H1 (cell line): ENCODE data around the gene AGBL4. TPM values are rescaled to one million over a fixed set of nuclear protein-coding genes. Genes with fewer than 3 reads are reported as not detected.

Experiments used
- CTCF ChIA-PET: fragments of 300-600 bp; sonication (Branson Sonifier 250); formaldehyde crosslinking; loops from one replicate; lab custom pipeline; 2021; ENCODE audit not compliant: partially characterized antibody; lab: Charles Lee
- POLR2A ChIA-PET: fragments of 300-600 bp; sonication (Branson Sonifier 250); formaldehyde crosslinking; loops from one replicate; lab custom pipeline; 2021; ENCODE audit warnings: inconsistent platforms; ENCODE audit not compliant: partially characterized antibody; lab: Charles Lee
- DNase-seq, 2 experiments: peaks; one replicate each; pipeline versions ENCODE4 v3.0.0 to v3.0.0-alpha.2; 2010 to 2022; ENCODE audit warnings: low spot score in 2 of 2, low read depth in 1 of 2, mixed read lengths in 1 of 2
- FAIRE-seq: peaks from 2 replicates; lab custom pipeline; 2011; peaks lifted over from hg19 to GRCh38; lab: Jason Lieb, UNC
- H2AFZ ChIP-seq: 2 replicates; pipeline ENCODE4 v1.8.1; 2012; ENCODE audit warnings: low read length, inconsistent platforms
- H2AK5ac ChIP-seq: 2 replicates; pipeline ENCODE4 v1.6.1; 2013; ENCODE audit warnings: low read depth, low read length
- H2BK120ac ChIP-seq: replicated peaks from 2 replicates; pipeline ENCODE3; 2013; ENCODE audit warnings: low read depth, low read length, inconsistent platforms
- H2BK12ac ChIP-seq: 2 replicates; pipeline ENCODE4 v1.6.1; 2013; ENCODE audit warnings: low read depth, low read length
- H2BK15ac ChIP-seq: 2 replicates; pipeline ENCODE4 v1.6.1; 2013; ENCODE audit warnings: low read length
- H2BK20ac ChIP-seq: 2 replicates; pipeline ENCODE4 v1.6.1; 2013; ENCODE audit warnings: low read length
- H2BK5ac ChIP-seq: 2 replicates; pipeline ENCODE4 v1.6.1; 2013; ENCODE audit warnings: low read depth, low read length
- H3K14ac ChIP-seq: 2 replicates; pipeline ENCODE4 v1.6.1; 2013; ENCODE audit warnings: inconsistent platforms; ENCODE audit not compliant: insufficient read length
- H3K18ac ChIP-seq: 2 replicates; pipeline ENCODE4 v1.6.1; 2013; ENCODE audit warnings: low read length; ENCODE audit errors: extremely low read depth
- H3K23ac ChIP-seq: 2 replicates; pipeline ENCODE4 v1.6.1; 2013; ENCODE audit warnings: inconsistent platforms; ENCODE audit not compliant: insufficient read length
- H3K23me2 ChIP-seq: 2 replicates; pipeline ENCODE4 v1.6.1; 2013; ENCODE audit warnings: low read depth, low read length
- H3K27ac ChIP-seq: 2 replicates; pipeline ENCODE4 v1.6.1; 2011; ENCODE audit warnings: low read depth, low read length, inconsistent platforms
- H3K27me3 ChIP-seq, 4 experiments: replicated peaks in 1 of 4; 1 replicate in 1 of 4; 2 replicates in 3 of 4; pipeline versions ENCODE4 v1.6.1 to v1.8.1; 2011 to 2013; ENCODE audit warnings: low read length in 3 of 4, mild to moderate bottlenecking in 3 of 4, inconsistent platforms in 2 of 4, mixed read lengths in 2 of 4, moderate library complexity in 1 of 4; ENCODE audit not compliant: control insufficient read depth in 3 of 4, insufficient read depth in 3 of 4; ENCODE audit errors: extremely low read depth in 1 of 4
- H3K36me3 ChIP-seq, 4 experiments: 2 replicates each; pipeline versions ENCODE4 v1.6.1 to v1.8.1; 2011 to 2013; ENCODE audit warnings: mild to moderate bottlenecking in 4 of 4, low read length in 3 of 4, moderate library complexity in 2 of 4, control low read depth in 1 of 4, inconsistent platforms in 1 of 4; ENCODE audit not compliant: insufficient read depth in 4 of 4, control insufficient read depth in 2 of 4
- H3K4ac ChIP-seq: replicated peaks from 2 replicates; pipeline ENCODE3; 2013; ENCODE audit warnings: low read length, low read depth, mixed read lengths, inconsistent platforms; ENCODE audit not compliant: insufficient read length
- H3K4me1 ChIP-seq, 4 experiments: replicated peaks in 1 of 4; 1 replicate in 1 of 4; 2 replicates in 3 of 4; pipeline versions ENCODE4 v1.6.1 to v1.8.1; 2011 to 2013; ENCODE audit warnings: low read length in 3 of 4, inconsistent platforms in 2 of 4, mixed read lengths in 1 of 4; ENCODE audit not compliant: insufficient read depth in 4 of 4, control insufficient read depth in 3 of 4
- H3K4me2 ChIP-seq, 2 experiments: 2 replicates each; pipeline versions ENCODE4 v1.6.1 to v1.8.1; 2011 to 2013; ENCODE audit warnings: low read depth in 2 of 2, low read length in 2 of 2, control low read depth in 1 of 2, inconsistent platforms in 1 of 2, mild to moderate bottlenecking in 1 of 2; ENCODE audit not compliant: insufficient read depth in 1 of 2
- H3K4me3 ChIP-seq, 4 experiments: fragments of 200-600, 300-600 bp in 1 of 4; sonication (generic), shearing (Covaris generic), sonication (Bioruptor Twin) in 1 of 4; 2 replicates each; pipeline versions ENCODE4 v1.5.1 to v1.8.1; 2011 to 2016; ENCODE audit warnings: low read length in 4 of 4, low read depth in 3 of 4, control low read depth in 2 of 4, inconsistent platforms in 2 of 4, mild to moderate bottlenecking in 2 of 4, mixed read lengths in 1 of 4, moderate library complexity in 1 of 4; ENCODE audit not compliant: insufficient read depth in 2 of 4; ENCODE audit errors: extremely low read depth in 1 of 4
- H3K56ac ChIP-seq: replicated peaks from 2 replicates; pipeline ENCODE3; 2013; ENCODE audit warnings: low read depth, mild to moderate bottlenecking, mixed read lengths, low read length, inconsistent platforms; ENCODE audit not compliant: insufficient read length
- H3K79me1 ChIP-seq: 2 replicates; pipeline ENCODE4 v1.6.1; 2013; ENCODE audit warnings: low read depth, low read length, control low read depth
- H3K79me2 ChIP-seq, 2 experiments: 2 replicates each; pipeline versions ENCODE4 v1.6.1 to v1.8.1; 2012 to 2013; ENCODE audit warnings: low read length in 2 of 2, mild to moderate bottlenecking in 2 of 2, inconsistent platforms in 1 of 2; ENCODE audit not compliant: insufficient read depth in 2 of 2, control insufficient read depth in 1 of 2
- H3K9ac ChIP-seq, 4 experiments: replicated peaks in 1 of 4; 1 replicate in 1 of 4; 2 replicates in 3 of 4; pipeline versions ENCODE4 v1.6.1 to v1.8.1; 2011 to 2013; ENCODE audit warnings: low read depth in 3 of 4, low read length in 3 of 4, control low read depth in 2 of 4, mild to moderate bottlenecking in 2 of 4, moderate library complexity in 2 of 4, inconsistent platforms in 1 of 4; ENCODE audit errors: extremely low read depth in 1 of 4
- H3K9me3 ChIP-seq, 2 experiments: 2 replicates each; pipeline versions ENCODE4 v1.6.1 to v1.8.1; 2012 to 2013; ENCODE audit warnings: mild to moderate bottlenecking in 2 of 2, moderate library complexity in 2 of 2, control low read depth in 1 of 2, inconsistent platforms in 1 of 2, low read depth in 1 of 2, low read length in 1 of 2, mixed read lengths in 1 of 2; ENCODE audit not compliant: insufficient read depth in 2 of 2
- H4K20me1 ChIP-seq, 2 experiments: replicated peaks in 1 of 2; 2 replicates each; pipeline versions ENCODE3 to v1.8.1; 2011 to 2013; ENCODE audit warnings: inconsistent platforms in 2 of 2, low read length in 2 of 2, mild to moderate bottlenecking in 1 of 2; ENCODE audit not compliant: insufficient read depth in 2 of 2, control insufficient read depth in 1 of 2
- H4K5ac ChIP-seq: 2 replicates; pipeline ENCODE4 v1.6.1; 2013; ENCODE audit warnings: low read length, low read depth, mixed read lengths, inconsistent platforms; ENCODE audit not compliant: insufficient read length
- H4K8ac ChIP-seq: 2 replicates; pipeline ENCODE4 v1.8.0; 2013; ENCODE audit warnings: mild to moderate bottlenecking, moderate library complexity, low read length, inconsistent platforms; ENCODE audit not compliant: insufficient read depth; ENCODE audit errors: extremely low read depth
- H4K91ac ChIP-seq: replicated peaks from 2 replicates; pipeline ENCODE3; 2013; ENCODE audit warnings: low read length, mixed read lengths, inconsistent platforms; ENCODE audit not compliant: insufficient read length
- ATF2 ChIP-seq: IDR thresholded peaks from 2 replicates; pipeline ENCODE4 v1.6.1; 2012; ENCODE audit warnings: low read length, inconsistent platforms
- CTCF ChIP-seq, 3 experiments: IDR thresholded peaks; 1 replicate in 2 of 3; 2 replicates in 1 of 3; pipeline versions ENCODE4 v1.5.1 to v1.6.1; 2011; ENCODE audit warnings: low read length in 3 of 3, mild to moderate bottlenecking in 3 of 3, inconsistent platforms in 2 of 3, low read depth in 1 of 3, moderate library complexity in 1 of 3; ENCODE audit not compliant: insufficient read depth in 1 of 3; ENCODE audit errors: control extremely low read depth in 1 of 3
- HDAC6 ChIP-seq: IDR thresholded peaks from one replicate; pipeline ENCODE4 v1.7.1; 2012; ENCODE audit warnings: low read depth, mild to moderate bottlenecking, inconsistent platforms, low read length, moderate library complexity
- KDM5A ChIP-seq: fragments of 200-600 bp; IDR thresholded peaks from 2 replicates; pipeline ENCODE4 v1.7.1; 2012; ENCODE audit warnings: mild to moderate bottlenecking, low read length, inconsistent platforms, mixed read lengths
- PHF8 ChIP-seq: fragments of 200-600 bp; sonication (generic); conservative IDR thresholded peaks from 2 replicates; pipeline ENCODE4 v1.7.1; 2012; ENCODE audit warnings: low read depth, mild to moderate bottlenecking, inconsistent platforms, low read length, moderate library complexity
- RXRA ChIP-seq: IDR thresholded peaks from 2 replicates; pipeline ENCODE4 v1.6.1; 2011; ENCODE audit warnings: low read depth, mild to moderate bottlenecking, low read length, moderate library complexity; ENCODE audit not compliant: insufficient read depth
- SIX5 ChIP-seq: IDR thresholded peaks from 2 replicates; pipeline ENCODE4 v1.6.1; 2011; ENCODE audit warnings: mild to moderate bottlenecking, low read depth, low read length
- WGBS, 2 experiments: shearing (Covaris generic) in 1 of 2; methylation state at CpG; one replicate each; pipeline versions ENCODE4 v1.1.6 to v1.1.7; 2013 to 2015; ENCODE audit warnings: low lambda C conversion rate in 2 of 2, mixed read lengths in 2 of 2, inconsistent platforms in 1 of 2, low coverage in 1 of 2, missing lambda C conversion rate in 1 of 2; ENCODE audit not compliant: insufficient replicate concordance in 2 of 2, insufficient coverage in 1 of 2, insufficient read length in 1 of 2; ENCODE audit errors: extremely low coverage in 1 of 2, missing lambda C conversion rate in 1 of 2; 5-methylcytosine and 5-hydroxymethylcytosine counted together
- polyA plus RNA-seq, 7 experiments: library from polyadenylated mRNA; depleted of rRNA in 3 of 7; stranded (reverse) in 5 of 7; unstranded in 2 of 7; fragments of >200 nt in 5 of 7; fragments of 200-250 nt in 2 of 7; gene quantifications; 1 replicate in 5 of 7; 2 replicates in 1 of 7; 4 replicates in 1 of 7; pipeline versions ENCODE4 v1.2.1 to v1.2.3, GENCODE V29; 2011 to 2013; ENCODE audit warnings: missing spikeins in 2 of 7, mixed read lengths in 2 of 7
- total RNA-seq: library from RNA; stranded (reverse); fragmentation: NEBNext Ultra II Directional; extraction: Animal tissue kit (Norgen Biotek cat#: 25700); gene quantifications from 2 replicates; pipeline ENCODE4 v1.2.1, GENCODE V29; 2021
- TF ChIP-seq, protein P1 (sequence below): IDR thresholded peaks from 2 replicates; pipeline ENCODE4 v1.6.1; 2011; ENCODE audit warnings: low read length, improper control_type of control experiment

The AGBL4 gene
- total and polyA plus RNA-seq, 2 of the 8 experiments (the other 6 are each of a cell fraction or from before 2014, with no cell fraction given): 0.41 to 0.45 TPM

- H4K8ac ChIP-seq: no peak overlapping the region
- no peak overlapping the region for H3K23ac ChIP-seq
- H2AFZ ChIP-seq: no peak overlapping the region
- H3K14ac ChIP-seq: no peak overlapping the region
- no peaks in the 10 kb centered on the region for H3K79me2 ChIP-seq
- H4K5ac ChIP-seq: no peak overlapping the region
- no peak overlapping the region for H2BK5ac ChIP-seq
- H2BK120ac ChIP-seq: no peak overlapping the region
- no peak overlapping the region for H3K4ac ChIP-seq
- FAIRE-seq: no peak
- H3K27me3 ChIP-seq: no peaks in the 10 kb centered on the region
- H2BK12ac ChIP-seq: no peak overlapping the region
- ChIA-PET CTCF (interaction anchor here (0.9 to 1.3 kb wide), 2 partner anchors 13 to 40 kb away, joined by 3 read pairs; no protein-coding TSS in a partner anchor), POLR2A (no interaction called here)
- H4K20me1 ChIP-seq: no peaks in the 10 kb centered on the region
- H3K56ac ChIP-seq: no peak overlapping the region
- no peak overlapping the region for H2AK5ac ChIP-seq
- H2BK20ac ChIP-seq: no peak overlapping the region
- H3K36me3 ChIP-seq: no peaks in the 10 kb centered on the region
- H3K27ac ChIP-seq: no peak overlapping the region
- H3K4me2 ChIP-seq: no peak overlapping the region
- no peak overlapping the region for H4K91ac ChIP-seq
- DNase-seq: no peak
- 84% methylated on average over 2 of the region's 2 CpGs; no CpG with 5 or more reads in 1 of the 2 experiments for WGBS, 2 experiments
- no peaks in the 10 kb centered on the region for H3K9me3 ChIP-seq
- H3K4me1 ChIP-seq: no peaks in the 10 kb centered on the region
- H3K18ac ChIP-seq: no peak overlapping the region
- H3K4me3 ChIP-seq: no peak overlapping the region
- H3K9ac ChIP-seq: no peak overlapping the region
- H2BK15ac ChIP-seq: no peak overlapping the region
- no peaks in the 10 kb centered on the region for H3K79me1 ChIP-seq
- H3K23me2 ChIP-seq: no peaks in the 10 kb centered on the region
- TF ChIP-seq CTCF (IDR thresholded peaks at IDR 0.05; ENCODE audit: control extremely low read depth in 1 of 3, insufficient read depth in 1 of 3, low read depth in 1 of 3, low read length in 3 of 3): no peak
- TF ChIP-seq, protein P1, sequence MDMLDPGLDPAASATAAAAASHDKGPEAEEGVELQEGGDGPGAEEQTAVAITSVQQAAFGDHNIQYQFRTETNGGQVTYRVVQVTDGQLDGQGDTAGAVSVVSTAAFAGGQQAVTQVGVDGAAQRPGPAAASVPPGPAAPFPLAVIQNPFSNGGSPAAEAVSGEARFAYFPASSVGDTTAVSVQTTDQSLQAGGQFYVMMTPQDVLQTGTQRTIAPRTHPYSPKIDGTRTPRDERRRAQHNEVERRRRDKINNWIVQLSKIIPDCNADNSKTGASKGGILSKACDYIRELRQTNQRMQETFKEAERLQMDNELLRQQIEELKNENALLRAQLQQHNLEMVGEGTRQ: no peak
- no peak for TF ChIP-seq RXRA
- no peak for TF ChIP-seq PHF8
- no peak for TF ChIP-seq KDM5A
- TF ChIP-seq HDAC6: no peak
- TF ChIP-seq SIX5: no peak
- TF ChIP-seq ATF2: no peak
Observed at GRCh38 chr1:48830715-48831114, 1193.0 kb downstream of the AGBL4 start.
